Hepatocyte (in vitro differentiated cells): ENCODE results near the gene CDKN2AIPNL. TPM values are rescaled to one million over a fixed set of nuclear protein-coding genes. Genes with fewer than 3 reads are reported as not detected.

Experiments used
- DNase-seq: peaks from one replicate; pipeline ENCODE4 v3.0.0-alpha.2; 2016; ENCODE audit warnings: low spot score
- H2AFZ ChIP-seq: fragments of 200-600 bp; sonication (generic); 2 replicates; pipeline ENCODE4 v1.6.0; 2016; ENCODE audit warnings: antibody characterized with exemption, mild to moderate bottlenecking
- H3K27ac ChIP-seq: fragments of 200-600 bp; sonication (generic); 2 replicates; pipeline ENCODE4 v1.5.1; 2016; ENCODE audit warnings: mild to moderate bottlenecking
- H3K27me3 ChIP-seq: fragments of 200-600 bp; sonication (generic); 2 replicates; pipeline ENCODE4 v1.6.1; 2016
- H3K36me3 ChIP-seq: fragments of 200-600 bp; sonication (generic); replicated peaks from 2 replicates; pipeline ENCODE4 v1.5.1; 2016; ENCODE audit warnings: low read depth; ENCODE audit not compliant: insufficient read depth
- H3K4me1 ChIP-seq: fragments of 200-600 bp; sonication (generic); 2 replicates; pipeline ENCODE4 v1.5.1; 2016; ENCODE audit warnings: mild to moderate bottlenecking, moderate library complexity; ENCODE audit not compliant: insufficient read depth
- H3K4me2 ChIP-seq: fragments of 200-600 bp; sonication (generic); 2 replicates; pipeline ENCODE4 v1.6.0; 2016
- H3K4me3 ChIP-seq: fragments of 200-600 bp; sonication (generic); 2 replicates; pipeline ENCODE4 v1.5.1; 2016; ENCODE audit warnings: mild to moderate bottlenecking
- H3K79me2 ChIP-seq: fragments of 200-600 bp; sonication (generic); 2 replicates; pipeline ENCODE4 v1.6.0; 2017; ENCODE audit warnings: mild to moderate bottlenecking
- H3K9me2 ChIP-seq: fragments of 200-600 bp; sonication (generic); replicated peaks from 2 replicates; pipeline ENCODE4 v1.6.0; 2017; ENCODE audit warnings: mild to moderate bottlenecking; ENCODE audit not compliant: insufficient read depth
- H3K9me3 ChIP-seq: fragments of 200-600 bp; sonication (generic); 2 replicates; pipeline ENCODE4 v1.5.1; 2016; ENCODE audit warnings: low read depth, mild to moderate bottlenecking
- H4K20me1 ChIP-seq: fragments of 200-600 bp; sonication (generic); 2 replicates; pipeline ENCODE4 v1.6.0; 2016; ENCODE audit warnings: mild to moderate bottlenecking; ENCODE audit not compliant: insufficient read depth, poor library complexity, severe bottlenecking
- EZH2 ChIP-seq: fragments of 200-600 bp; sonication (generic); IDR thresholded peaks from 2 replicates; pipeline ENCODE4 v1.6.1; 2016; ENCODE audit warnings: antibody characterized with exemption, mild to moderate bottlenecking, borderline replicate concordance
- EZH2phosphoT487 ChIP-seq: fragments of 200-600 bp; sonication (generic); IDR thresholded peaks from one replicate; pipeline ENCODE4 v1.6.1; 2018; ENCODE audit warnings: antibody characterized with exemption, mild to moderate bottlenecking, low read depth, moderate library complexity; ENCODE audit not compliant: unreplicated experiment, severe bottlenecking
- WGBS: methylation state at CpG from one replicate; pipeline ENCODE4 v1.1.6; 2016; ENCODE audit warnings: low lambda C conversion rate; ENCODE audit errors: missing lambda C conversion rate; 5-methylcytosine and 5-hydroxymethylcytosine counted together
- polyA plus RNA-seq: library from polyadenylated mRNA; unstranded; fragments of >200 nt; fragmentation: Nextera tagmentation; extraction: Ambion mirVana; gene quantifications from 2 replicates; pipeline ENCODE4 v1.2.1, GENCODE V29; 2016
- total RNA-seq: library from RNA; depleted of rRNA; stranded (reverse); fragments of >200 nt; gene quantifications from 2 replicates; pipeline ENCODE4 v1.2.3, GENCODE V29; 2014
- TF ChIP-seq, protein P1 (sequence below): fragments of 200-600 bp; sonication (generic); IDR thresholded peaks from 2 replicates; pipeline ENCODE4 v1.5.1; 2016; ENCODE audit warnings: antibody characterized with exemption, mild to moderate bottlenecking; ENCODE audit not compliant: poor library complexity

Gene CDKN2AIPNL
- total and polyA plus RNA-seq, 2 experiments from 2014 or later = 24.1 to 30.0 TPM

DNA sequence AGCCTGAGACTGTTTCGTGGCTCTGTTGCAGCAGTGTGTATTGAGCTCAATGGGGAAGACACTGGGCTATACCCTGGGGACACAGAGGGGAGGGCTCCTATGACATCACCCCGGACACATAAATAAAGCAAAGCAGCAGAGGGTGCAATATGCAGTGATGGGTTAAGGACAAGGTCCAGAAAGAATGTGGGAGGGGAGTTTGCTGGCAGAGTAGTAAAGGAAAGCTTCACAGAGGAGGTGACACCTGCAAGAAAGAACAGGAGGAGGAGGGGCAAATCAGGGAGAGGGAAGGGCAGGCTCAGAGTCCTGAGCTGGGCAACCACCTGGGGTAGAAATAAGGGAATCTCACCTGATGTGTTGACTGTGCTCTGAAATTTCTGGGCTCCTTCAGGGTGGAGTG lies 35.3 kb upstream of the CDKN2AIPNL start:
- Histone ChIP-seq H3K79me2 (no peaks in the 10 kb centered on the region), H3K4me3 (no peak overlapping the region), H3K27me3 (no peaks in the 10 kb centered on the region), H2AFZ (no peak overlapping the region), H3K4me2 (no peak overlapping the region), H3K9me3 (no peaks in the 10 kb centered on the region), H3K27ac (peak overlapping the region; percentile 91), H3K9me2 (no peaks in the 10 kb centered on the region), H4K20me1 (no peaks in the 10 kb centered on the region), H3K4me1 (peaks cover 30% of the 10 kb centered on the region), H3K36me3 (no peaks in the 10 kb centered on the region)
- WGBS = 61% methylated on average over 2 of the region's 2 CpGs
- DNase-seq = peak; percentile 76
- no peak for TF ChIP-seq EZH2
- TF ChIP-seq EZH2phosphoT487 = no peak
- TF ChIP-seq, protein P1, sequence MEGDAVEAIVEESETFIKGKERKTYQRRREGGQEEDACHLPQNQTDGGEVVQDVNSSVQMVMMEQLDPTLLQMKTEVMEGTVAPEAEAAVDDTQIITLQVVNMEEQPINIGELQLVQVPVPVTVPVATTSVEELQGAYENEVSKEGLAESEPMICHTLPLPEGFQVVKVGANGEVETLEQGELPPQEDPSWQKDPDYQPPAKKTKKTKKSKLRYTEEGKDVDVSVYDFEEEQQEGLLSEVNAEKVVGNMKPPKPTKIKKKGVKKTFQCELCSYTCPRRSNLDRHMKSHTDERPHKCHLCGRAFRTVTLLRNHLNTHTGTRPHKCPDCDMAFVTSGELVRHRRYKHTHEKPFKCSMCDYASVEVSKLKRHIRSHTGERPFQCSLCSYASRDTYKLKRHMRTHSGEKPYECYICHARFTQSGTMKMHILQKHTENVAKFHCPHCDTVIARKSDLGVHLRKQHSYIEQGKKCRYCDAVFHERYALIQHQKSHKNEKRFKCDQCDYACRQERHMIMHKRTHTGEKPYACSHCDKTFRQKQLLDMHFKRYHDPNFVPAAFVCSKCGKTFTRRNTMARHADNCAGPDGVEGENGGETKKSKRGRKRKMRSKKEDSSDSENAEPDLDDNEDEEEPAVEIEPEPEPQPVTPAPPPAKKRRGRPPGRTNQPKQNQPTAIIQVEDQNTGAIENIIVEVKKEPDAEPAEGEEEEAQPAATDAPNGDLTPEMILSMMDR = no peak

DNA sequence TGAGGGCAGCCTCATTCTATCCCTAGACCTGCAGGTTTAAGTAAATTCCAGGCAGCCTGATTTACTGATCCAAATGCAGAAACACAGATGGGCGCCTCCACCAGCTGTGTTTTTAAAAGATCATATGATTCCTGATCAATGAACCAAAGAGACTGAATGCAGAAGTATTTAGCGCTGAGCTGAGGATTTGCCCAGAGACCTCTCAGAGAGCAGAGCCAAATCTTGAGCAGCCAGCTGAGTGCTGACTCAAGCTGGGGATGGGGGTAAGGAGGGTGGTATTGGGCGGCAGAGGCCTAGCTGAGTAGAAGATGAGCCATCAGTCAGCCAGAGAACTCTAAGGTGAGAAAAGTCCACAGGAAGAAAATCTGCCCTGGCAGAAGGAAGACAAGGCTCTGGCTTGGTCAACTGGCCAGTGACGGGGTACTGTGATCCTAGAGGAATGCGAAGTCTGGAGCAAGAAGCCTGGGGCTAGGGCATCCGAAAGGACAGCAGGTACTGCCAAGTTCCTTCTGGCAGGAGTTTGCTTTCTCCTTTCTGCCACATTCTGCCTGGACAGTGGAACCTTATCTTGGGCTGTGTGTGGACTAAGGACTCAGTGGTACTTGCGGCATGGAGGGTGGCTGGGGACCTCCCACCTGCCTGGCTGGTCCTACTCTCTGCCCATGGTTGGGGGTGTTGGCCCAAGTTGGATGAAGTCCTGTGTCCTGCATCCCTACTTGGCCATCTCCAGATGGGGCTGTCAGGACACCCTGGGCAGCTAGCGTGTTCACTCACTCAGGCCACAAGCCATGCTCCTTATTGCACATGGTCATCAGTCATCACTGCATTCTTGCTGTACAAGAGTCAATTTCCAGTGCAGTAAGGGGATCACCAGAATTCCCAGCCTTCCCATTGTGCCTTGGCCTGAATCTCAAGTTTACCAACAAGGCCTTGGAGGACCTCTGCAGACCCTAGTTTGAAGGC lies 34.5 kb upstream of the CDKN2AIPNL start:
- WGBS = 92% methylated on average over 8 of the region's 8 CpGs

DNA sequence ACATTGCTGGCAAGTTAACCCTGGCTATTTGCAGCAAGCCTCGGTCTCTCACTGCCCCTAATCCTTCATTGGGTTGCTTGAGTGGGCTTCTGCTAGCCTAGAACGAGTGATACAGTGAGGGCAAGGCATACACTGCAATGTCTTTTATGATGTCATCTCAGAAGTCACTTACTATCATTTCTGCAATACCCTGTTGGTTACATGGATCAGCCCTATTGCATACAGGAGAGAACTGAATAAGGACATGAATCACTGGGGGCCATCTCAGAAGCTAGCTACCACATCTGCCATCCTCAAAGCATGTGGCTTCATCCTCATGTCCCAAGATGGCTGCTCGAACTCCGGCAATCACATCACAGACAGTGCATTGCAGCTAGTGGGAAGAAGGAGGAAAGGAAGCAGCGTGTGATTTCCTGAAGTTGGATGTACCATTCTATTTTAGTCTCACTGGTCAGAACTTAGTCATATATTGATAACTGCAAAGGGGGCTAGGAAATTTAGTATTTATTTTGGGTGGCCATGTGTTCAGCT lies 33.3 kb upstream of the CDKN2AIPNL start:
- H4K20me1 ChIP-seq = no peaks in the 10 kb centered on the region
- H3K79me2 ChIP-seq = no peaks in the 10 kb centered on the region
- no peaks in the 10 kb centered on the region for H3K9me2 ChIP-seq
- no peaks in the 10 kb centered on the region for H3K36me3 ChIP-seq
- no peak overlapping the region for H3K4me2 ChIP-seq
- no peaks in the 10 kb centered on the region for H3K27me3 ChIP-seq
- H3K9me3 ChIP-seq = no peaks in the 10 kb centered on the region
- no peak overlapping the region for H3K27ac ChIP-seq
- DNase-seq = no peak
- H3K4me1 ChIP-seq = peaks cover 16% of the 10 kb centered on the region
- TF ChIP-seq, protein P1 = no peak
- TF ChIP-seq EZH2phosphoT487 = no peak
- no peak for TF ChIP-seq EZH2
- H2AFZ ChIP-seq = no peak overlapping the region
- WGBS = 93% methylated on average over 5 of the region's 5 CpGs
- no peak overlapping the region for H3K4me3 ChIP-seq

More for the DNA sequence above, 34.5 kb upstream of the CDKN2AIPNL start:
- H3K4me2 ChIP-seq = no peak overlapping the region
- no peak for TF ChIP-seq EZH2
- TF ChIP-seq EZH2phosphoT487 = no peak
- TF ChIP-seq, protein P1 = no peak
- no peaks in the 10 kb centered on the region for H3K9me3 ChIP-seq
- DNase-seq = no peak
- H4K20me1 ChIP-seq = no peaks in the 10 kb centered on the region
- no peaks in the 10 kb centered on the region for H3K36me3 ChIP-seq
- no peak overlapping the region for H2AFZ ChIP-seq
- no peak overlapping the region for H3K4me3 ChIP-seq
- H3K27me3 ChIP-seq = no peaks in the 10 kb centered on the region
- H3K9me2 ChIP-seq = no peaks in the 10 kb centered on the region
- peaks cover 23% of the 10 kb centered on the region for H3K4me1 ChIP-seq
- no peaks in the 10 kb centered on the region for H3K79me2 ChIP-seq
- H3K27ac ChIP-seq = peak overlapping the region; percentile 91
